Mucosa of gallbladder (tissue), 1 donor: ENCODE results near the gene GAGE10. TPM values are rescaled to one million over a fixed set of nuclear protein-coding genes. Genes with fewer than 3 reads are reported as not detected.
A peak's percentile ranks its signal among the peaks of the same experiment; 100 is the strongest.

Experiments used
- DNase-seq: peaks from one replicate; pipeline ENCODE4 v3.0.0-alpha.2; 2020; ENCODE audit warnings: low spot score
- total RNA-seq: library from RNA; stranded (reverse); gene quantifications from one replicate; pipeline ENCODE4 v1.2.1, GENCODE V29; 2021
- donor health status: DM: no; HTN: no; CAD: no.

Gene GAGE10, protein sequence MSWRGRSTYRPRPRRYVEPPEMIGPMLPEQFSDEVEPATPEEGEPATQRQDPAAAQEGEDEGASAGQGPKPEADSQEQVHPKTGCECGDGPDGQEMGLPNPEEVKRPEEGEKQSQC
- not detected for total RNA-seq

DNA sequence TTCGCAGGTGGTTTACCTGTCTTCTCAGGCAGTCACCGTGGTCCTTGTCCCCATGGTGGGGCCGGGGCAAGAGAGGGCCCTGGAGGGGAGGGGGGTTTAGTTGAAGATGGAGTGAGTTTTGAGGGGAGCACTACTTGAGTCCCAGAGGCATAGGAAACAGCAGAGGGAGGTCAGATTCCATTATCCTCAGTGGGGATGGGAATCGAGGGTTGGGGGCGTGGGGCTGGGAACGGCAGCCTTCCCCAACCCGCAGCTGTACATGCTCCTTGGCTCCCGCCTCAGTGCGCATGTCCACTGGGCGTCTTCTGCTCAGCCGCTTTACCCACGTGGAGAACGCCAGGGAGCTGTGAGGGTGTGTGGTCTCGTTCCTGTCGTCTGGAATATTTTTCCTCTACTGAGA lies at the start of gene GAGE10:
Gene GAGE10 (plus strand): TSS at position 301 of the 400 bp plus-strand sequence. CDS start 1,214 bp downstream, outside the sequence.
- no peak for DNase-seq

DNA sequence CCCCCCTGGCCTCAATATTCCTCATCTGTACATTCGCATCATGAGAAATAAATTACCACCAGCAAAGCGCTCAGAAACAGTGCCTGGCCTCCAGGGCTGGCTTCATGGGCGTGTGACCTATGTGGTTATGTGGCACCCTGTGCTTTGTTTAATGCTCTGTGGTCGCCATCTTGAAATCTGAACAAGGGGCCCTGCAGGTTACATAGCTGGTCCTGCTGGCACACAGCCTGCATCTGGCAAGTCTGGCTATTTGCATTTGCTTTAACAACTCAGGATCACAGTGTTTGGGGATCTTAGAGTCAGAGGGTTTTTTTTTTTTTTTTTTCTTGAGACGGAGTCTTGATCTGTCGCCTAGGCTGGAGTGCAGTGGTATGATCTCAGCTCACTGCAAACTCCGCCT lies 48.8 kb upstream of the GAGE10 start:
- no peak for DNase-seq

DNA sequence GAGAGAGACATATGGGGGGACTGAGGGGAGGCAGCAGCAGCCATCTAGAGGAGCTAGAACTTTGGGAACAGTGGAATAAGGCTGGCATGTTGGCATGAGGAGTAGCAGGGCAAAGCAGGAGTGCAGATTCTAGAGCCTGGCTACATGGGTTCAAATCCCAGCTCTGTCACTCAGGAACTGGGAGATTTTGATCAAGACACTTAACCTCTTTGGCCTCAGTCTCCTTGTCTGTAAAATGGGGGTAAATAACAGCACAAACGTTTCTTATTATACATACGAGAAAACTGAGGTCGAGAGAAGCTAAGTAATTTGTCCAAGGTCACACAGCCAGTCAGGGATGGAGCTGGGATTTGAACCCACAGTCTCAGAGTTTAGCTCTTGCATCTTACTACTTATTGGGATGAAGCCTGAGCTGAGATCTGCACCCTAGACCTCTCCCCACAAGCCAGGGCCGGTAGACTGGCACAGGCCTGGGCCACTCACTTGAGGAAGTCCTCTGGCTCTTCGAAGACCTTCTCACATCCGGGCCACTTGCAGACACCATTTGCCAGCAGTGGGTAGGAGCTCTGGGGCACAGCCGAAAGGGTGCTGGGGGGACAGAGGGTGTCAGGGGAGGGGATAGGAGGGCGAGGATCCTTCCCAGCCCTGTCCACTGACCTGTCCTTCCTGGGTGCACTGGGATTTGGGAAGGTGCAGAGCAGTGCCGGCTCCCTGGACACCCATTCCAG lies 47.0 kb upstream of the GAGE10 start:
- DNase-seq, result no peak

DNA sequence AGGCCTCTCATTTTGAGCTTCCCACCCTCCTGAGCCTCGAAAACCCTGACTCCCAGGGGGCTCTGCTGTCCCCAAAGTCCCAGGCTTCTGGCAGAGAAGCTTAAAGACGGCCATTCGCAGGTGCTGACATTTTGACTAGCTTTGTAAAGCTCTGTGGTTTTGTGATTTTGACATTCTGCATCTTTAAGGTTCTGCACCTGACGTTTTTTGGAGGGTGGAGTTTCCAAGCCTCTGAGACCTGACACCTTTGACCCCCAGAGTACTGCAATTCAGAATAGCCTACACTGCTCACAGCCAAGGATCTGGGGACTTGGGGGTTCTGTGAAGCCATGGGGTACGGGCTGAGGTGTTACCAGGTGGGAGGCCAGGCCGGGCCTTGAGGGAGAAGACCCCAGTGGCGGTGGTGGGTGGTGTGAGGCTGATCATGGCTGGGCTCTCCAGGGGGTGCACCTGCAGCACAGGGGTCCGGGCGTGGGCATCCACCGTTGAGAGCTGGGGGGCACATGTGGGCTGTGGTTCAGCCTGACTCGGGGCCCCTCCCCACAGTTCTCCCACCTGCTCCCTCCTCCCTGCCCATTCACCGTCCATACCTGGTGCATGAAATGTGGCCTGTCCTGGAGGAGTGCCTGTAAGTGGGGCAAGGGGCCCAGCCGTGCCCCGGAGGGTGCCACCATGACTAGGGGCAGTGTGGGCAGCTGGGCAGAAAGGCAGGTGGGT lies 46.2 kb upstream of the GAGE10 start:
- DNase-seq, result no peak

DNA sequence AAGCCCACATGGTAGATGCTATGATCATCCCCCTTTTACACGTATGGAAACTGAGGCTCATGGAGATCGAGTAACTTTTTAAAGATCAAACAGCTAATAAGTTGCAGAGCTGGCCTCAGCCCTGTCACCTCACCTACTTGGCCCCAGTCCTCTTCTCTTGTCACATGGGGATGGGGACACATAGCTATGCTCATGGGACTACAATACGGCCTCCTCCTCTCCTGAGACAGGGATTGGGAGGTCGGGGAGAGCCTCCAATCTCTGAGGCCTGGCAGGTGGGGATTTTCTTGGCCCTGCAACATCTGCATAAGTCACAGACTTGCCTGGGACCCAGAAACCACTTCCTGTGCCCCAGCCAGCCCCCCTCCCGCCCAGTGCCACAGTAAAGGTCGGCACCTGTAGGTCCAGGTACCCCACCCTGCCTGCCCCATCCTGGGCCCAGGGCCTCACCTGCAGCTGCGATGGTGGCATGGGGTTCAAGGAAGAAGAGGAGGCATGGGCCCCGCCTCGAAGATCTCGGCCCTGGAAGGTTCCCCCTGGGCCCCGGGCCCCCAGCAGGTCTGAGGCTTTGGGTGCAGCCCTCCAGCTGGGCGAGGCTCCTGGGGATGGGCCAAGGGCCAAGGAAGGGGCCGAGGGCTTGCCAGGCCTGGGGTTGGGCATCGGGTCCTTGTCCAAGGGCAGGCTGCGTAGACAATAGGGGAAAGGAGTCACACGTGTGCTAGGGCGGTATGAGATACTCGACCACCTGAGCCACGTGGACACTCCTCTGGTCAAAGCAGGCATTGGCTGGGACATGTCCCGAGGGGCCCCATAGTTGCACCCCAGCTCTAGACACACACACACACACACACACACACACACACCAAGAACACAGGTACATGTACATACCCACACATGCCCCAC lies 45.3 kb upstream of the GAGE10 start:
- DNase-seq, result no peak

DNA sequence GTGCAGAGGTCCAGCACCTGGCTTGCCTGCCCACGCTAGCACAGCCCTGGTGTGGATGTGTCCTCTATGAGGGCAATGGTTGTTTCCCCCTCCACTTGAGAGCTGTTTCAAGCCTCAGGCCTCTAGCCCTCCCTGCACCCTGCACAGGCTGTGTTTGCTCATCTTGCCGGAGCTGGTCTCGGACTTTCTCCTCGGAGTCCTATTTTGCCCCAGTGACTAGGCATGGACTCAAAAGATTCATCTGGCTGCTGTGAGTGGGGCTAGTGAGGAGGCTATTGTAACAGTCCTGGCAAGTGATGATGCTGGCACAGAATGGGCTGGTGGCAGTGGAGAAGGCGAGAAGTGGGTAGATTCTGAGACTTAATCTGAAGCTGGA lies 44.7 kb upstream of the GAGE10 start:
- no peak for DNase-seq

DNA sequence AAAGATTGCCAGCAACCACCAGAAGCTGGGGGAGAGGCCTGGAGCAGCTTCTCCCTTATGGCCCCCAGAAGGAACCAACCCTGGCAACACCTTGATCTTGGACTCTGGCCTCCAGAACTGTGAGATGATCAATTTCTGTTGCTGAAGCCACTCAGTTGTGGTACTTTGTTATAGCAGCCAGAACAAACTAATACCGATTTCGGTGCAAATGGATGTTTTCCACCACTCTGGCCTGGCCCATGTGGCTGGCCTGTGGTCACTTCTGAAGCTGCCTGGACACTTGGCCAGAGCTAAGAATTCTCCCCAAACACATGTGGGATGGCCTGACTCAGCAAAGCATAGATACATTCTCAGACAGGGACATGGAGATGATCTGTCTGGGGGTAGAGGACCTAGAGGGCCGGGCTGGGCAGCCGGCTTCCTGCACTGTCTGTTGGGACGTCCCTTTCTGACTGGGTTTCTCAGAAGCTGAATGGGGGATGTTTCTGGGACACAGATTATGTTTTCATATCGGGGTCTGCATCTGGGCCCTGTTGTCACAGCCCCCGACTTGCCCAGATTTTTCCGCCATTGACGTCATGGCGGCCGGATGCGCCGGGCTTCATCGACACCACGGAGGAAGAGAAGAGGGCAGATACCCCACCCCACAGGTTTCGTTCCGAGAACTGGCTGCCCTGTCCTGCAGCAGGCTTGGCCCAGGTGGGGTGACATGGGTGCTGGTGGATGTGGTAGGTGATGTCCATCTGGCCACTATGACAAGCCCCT lies 43.0 kb upstream of the GAGE10 start:
- DNase-seq, result no peak

DNA sequence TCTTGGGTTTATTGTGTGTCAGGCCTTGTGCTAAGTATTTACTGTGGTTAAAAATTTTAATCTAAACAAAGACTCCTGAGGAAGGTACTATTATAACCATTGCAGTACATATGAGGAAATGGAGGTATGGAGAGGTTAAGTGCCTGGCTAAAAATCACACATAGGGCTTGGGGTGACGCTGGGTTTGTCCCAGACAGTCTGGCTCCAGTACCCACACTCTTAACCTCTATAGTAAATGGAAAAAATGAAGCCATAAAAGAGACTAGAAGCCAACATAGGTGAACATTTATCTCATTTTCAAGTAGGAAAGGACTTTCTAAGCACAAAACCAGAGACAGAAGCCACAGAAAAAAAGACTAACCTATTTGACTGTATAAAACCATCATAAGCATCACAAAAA lies 40.8 kb upstream of the GAGE10 start:
- DNase-seq, result no peak

DNA sequence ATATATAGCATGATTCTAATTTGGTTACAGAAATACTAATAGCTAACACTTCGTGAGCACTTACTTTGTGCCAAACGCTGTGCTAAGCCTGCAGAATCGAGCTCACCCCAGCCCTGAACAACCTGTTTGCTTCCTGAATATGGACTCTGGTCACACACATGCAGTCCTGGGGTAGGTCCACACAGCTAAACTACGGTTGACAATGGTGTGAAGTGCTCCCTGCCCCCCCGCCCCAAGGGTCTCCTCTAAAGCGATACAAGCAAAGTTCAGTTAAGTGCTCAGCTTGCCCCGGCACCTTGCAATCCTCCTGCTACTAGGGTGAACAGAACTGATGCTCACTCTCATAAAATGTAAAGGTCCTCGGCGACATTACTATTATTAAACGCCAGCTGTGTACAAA lies 39.8 kb upstream of the GAGE10 start:
- no peak for DNase-seq

DNA sequence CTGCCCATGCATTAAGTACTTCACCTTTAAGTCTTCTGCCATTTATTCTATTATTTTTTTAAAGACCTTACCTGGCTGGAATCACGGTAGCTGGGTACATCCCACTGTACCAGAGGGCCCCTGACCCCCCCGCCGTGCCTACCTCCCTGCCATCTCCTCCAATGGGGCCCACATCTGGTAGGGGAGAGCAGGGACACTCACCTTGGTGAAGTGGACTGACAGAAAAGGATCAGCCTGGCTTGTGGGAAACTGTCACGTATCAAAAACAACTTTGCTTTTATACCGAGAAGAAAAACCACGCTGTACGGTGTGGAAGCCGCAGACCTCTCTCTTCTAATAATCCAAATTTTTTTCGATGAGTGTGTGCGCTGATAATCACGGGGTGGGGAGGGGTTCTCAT lies 39.0 kb upstream of the GAGE10 start, which contains the start of gene FOXP3:
Gene FOXP3 (minus strand): TSS at position 251 of the 400 bp plus-strand sequence. CDS start 6,205 bp downstream, outside the sequence.
- DNase-seq, result no peak

DNA sequence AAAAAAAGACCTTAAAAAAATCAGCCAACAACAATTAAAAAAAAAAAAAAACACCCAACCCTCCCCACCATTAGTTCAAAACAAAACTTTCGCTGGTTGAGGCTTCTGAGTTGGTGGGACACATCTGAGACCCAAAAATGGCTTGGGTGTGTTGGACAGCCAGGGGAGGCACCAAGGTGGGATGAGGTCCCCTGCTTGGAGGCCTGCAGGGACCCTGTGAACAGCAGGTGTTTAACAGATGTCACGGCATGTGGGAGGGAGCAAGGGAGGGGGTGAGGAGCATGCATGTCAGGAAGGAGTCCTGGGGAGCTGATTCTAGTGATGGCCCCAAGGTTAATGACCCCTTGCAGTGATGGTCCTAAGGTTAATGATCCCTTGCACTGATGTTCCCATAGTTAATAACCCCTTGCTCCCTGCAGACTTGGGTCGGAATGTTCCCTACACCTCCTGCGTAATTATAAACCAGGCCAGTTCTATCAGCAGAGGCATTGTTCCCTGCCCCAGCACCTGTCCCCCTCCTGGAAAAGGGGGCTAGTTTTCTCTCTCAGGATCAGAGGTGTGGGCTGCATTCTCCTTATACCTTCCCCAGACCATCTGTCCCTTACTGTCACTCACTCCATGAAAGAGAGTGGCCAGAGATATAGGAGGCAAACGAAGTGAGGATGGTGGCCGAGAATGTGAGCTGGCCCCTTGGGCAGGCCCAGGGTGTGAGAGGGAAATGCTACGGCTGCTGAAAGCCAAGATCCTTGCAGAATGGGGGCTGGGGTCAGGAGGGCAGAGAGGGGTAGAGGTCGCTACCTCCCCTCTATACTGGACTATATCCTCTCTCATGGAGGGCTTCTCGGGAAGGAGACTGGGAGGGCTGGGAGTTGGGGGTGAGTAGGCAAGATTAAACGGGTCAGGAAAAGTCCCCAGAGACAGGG lies 36.7 kb upstream of the GAGE10 start:
- no peak for DNase-seq

DNA sequence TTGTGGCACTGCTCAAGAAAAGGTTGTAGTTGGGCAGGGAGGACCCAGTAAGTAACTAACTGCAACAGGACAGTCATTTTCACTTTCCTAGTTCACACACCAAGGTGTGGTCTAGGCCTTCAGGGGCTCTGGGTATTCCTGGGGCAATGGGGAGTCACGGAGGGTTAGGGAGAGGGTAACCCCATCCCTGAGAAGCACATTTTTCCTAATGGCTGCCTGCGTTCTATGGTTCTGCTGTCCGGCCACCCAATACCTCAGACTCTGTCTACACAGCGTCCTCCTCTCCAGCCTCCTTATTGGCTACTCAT lies 34.8 kb upstream of the GAGE10 start:
- DNase-seq, result no peak

DNA sequence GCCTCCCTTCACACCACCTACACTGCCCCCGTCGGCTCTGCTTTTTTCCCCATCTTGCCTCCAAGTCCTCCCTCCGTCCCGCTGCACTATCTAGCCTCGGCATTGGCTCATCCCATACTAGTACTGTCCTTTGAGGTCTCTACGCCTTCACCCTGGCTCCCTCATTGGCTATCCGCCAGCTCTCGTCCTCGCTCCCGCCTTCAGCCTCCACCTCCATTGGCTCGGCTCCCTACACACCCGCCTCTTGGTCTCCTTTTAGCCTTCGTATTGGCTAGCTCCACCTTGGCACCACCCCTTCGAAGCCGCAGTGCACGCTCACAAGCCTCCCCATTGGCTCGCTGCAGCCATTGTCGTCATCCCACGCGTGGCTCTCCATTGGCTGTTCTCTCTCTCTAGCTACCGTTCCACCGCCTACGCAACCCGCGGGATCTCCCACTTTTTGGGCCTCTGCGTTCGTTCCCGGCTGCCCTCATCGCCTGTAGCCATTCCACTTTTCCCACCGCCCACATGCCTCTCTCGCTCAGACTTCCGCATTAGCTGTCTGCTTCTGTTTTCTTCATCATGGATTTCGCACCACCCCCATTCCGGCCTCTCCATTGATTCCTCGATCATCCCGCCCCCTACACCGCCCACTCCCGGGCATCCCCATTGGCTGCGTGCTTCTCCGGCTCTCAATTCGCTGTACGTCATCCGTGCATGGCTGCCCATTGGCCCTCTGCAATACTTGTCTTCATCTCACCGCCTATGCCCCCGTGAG lies 34.3 kb upstream of the GAGE10 start:
- DNase-seq, result peak; percentile 97

DNA sequence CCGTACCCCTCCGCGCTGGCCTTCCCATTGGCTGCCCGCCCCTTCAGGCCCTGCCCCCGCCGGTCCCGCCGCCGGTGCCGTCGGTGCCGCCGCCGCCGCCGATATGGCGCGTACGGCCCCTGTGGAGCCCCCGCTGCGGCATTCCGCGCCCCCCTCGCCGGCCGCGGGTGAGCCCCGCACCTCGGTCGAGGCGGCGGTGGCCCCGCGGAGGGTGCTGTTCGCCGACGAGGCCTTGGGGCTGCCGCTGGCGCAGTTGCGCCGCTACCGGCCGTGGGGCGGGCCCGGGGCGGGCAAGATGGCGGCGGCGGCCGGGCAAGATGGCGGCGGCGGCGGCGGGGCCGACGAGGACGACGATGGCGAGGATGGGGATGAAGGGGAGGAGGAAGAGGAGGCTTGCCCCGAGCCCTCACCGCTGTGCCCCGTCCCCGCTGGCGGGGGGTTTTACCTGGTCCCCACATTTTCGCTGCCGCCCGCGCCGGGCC lies 33.6 kb upstream of the GAGE10 start, which contains the start of gene PPP1R3F:
Gene PPP1R3F (plus strand): TSS at position 27 of the 482 bp plus-strand sequence. CDS start 77 bp downstream, at position 104.
- no peak for DNase-seq

DNA sequence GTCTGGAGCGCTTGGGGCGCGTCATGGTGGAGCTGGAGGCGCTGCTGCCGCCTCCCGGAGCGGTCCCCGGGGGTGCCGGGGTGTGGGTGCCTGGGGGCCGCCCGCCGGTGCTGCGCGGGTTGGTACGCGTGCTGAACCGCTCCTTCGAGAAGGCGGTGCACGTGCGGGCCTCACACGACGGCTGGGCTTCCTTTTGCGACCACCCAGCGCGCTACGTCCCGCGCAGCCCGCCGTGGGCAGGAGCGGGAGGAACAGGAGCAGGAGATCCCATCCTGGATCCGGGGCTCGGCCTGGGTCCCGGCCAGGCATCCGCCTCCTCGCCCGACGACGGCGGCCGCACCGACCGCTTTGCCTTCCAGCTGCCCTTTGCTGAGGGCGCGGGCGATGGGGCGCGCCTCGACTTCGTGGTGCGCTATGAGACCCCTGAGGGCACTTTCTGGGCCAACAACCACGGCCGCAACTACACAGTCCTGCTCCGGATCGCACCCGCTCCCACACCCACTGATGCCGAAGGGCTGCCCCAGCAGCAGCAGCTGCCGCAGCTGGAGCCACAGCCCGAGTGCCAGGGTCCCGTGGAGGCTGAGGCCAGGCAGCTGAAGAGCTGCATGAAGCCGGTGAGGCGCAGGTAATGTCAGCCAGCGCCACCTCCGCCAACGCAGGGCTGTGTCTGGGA lies 33.1 kb upstream of the GAGE10 start:
- no peak for DNase-seq

DNA sequence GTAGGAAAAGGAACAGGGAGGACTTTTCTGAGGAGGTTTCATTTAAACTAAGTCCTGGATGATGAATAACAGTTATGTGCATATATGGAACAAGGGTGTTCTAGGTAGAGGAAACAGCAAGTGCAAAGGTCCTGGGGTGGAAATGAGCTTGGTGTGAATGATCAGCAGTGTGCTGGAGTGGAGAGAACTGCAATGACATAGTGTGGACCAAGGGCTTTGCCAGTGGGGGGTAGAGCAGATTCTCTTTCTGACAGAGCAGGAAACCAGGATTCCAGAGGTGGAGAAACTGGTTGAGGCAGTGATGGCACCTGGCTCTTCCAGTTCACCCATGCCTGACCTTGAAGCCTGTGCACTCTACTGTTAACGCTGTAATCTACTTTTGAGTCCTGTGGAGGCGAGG lies 32.1 kb upstream of the GAGE10 start:
- no peak for DNase-seq

DNA sequence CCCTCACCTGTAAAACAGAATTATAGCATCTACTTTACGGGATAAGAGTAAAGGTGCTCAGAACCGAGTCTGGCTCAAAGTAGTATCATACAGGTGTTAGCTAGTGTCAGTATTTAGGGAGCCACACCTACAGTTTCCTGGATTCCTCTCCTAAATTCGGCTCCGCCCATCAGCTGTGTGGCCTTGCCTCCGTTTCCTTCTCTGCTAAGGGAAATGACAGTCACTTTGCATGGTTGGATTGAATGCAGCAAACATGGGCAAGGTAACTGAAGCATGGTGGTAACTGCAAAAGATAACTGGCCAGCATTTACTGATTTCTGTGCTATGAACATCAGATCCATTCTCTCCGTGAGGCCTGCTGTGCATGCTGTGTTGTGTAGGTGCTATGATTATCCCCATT lies 31.0 kb upstream of the GAGE10 start:
- no peak for DNase-seq

DNA sequence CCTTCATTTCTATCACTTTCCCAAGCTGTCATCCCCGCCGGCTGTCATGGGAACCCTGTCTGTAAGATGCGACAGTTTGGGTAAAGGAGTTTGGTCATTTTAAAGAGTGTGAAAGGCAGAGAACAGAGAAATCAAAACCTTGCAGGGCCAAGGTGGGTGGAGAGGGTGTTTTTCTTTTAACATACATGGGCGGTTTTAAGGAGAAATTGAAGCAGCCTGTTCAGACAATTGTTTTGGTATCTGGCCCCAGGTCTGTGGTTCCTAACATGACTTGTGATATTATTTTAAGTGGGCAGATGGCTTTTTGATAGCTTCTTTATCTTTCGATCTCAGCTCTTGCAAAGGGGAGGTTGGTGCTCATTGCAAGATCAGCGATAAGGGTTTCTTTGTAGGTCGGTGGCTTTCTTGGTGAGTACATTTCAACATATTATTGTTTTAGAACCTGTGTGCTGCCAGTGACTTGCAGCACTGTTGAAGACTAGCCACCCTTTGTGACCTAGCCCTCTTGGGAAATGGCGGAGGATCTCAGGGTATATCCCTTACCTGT lies 30.2 kb upstream of the GAGE10 start:
- no peak for DNase-seq
